GM10248 (cell line): ENCODE results near the gene CIB2.

Experiments
- CTCF ChIA-PET: fragments of 300-600 bp; sonication (Branson Sonifier 250); formaldehyde crosslinking; extraction: SDS; loops from one replicate; lab custom pipeline; 2021; ENCODE audit warnings: antibody characterized with exemption; lab: Yijun Ruan, JAX
- POLR2A ChIA-PET: fragments of 350-650 bp; sonication (Branson Sonifier 250); formaldehyde crosslinking; extraction: SDS; loops from one replicate; lab custom pipeline; 2020; ENCODE audit warnings: antibody characterized with exemption; lab: Yijun Ruan, JAX
- DNase-seq: peaks from one replicate; pipeline ENCODE4 v3.0.0; 2012; ENCODE audit errors: extremely low spot score
- CTCF ChIP-seq: IDR thresholded peaks from 2 replicates; pipeline ENCODE4 v1.5.1; 2012; ENCODE audit warnings: mild to moderate bottlenecking, low read depth; ENCODE audit errors: extremely low read depth, missing control alignments, control extremely low read depth

Gene CIB2

GRCh38 chr15:78067328-78068228 is 63.7 kb downstream of the CIB2 start:
- no peak for TF ChIP-seq CTCF
- CTCF ChIA-PET, result interaction anchor here (0.8 to 4.8 kb wide), 20 partner anchors 8 to 172 kb away, joined by 3 to 20 read pairs (median 3); partner anchors contain the start of gene CIB2
- DNase-seq, result no peak

GRCh38 chr15:78065973-78066946 is 65.0 kb downstream of the CIB2 start:
- POLR2A ChIA-PET, result no interaction called here
- peak; percentile 71 for DNase-seq
- no peak for TF ChIP-seq CTCF
- CTCF ChIA-PET, result interaction anchor here (0.6 to 4.8 kb wide), 9 partner anchors 8 to 42 kb away, joined by 3 to 20 read pairs (median 4); no protein-coding TSS in a partner anchor

More at GRCh38 chr15:78067328-78068228, 63.7 kb downstream of the CIB2 start:
- POLR2A ChIA-PET, result no interaction called here

- ChIA-PET CTCF (interaction anchor here (0.8 to 1.0 kb wide), 4 partner anchors 9 to 18 kb away, joined by 3 to 4 read pairs (median 4); no protein-coding TSS in a partner anchor), POLR2A (no interaction called here)
- no peak for DNase-seq
- TF ChIP-seq CTCF, result no peak
Measured at GRCh38 chr15:78065284-78065872, 65.9 kb downstream of the CIB2 start.

GRCh38 chr15:78064544-78064943 is 66.7 kb downstream of the CIB2 start:
- POLR2A ChIA-PET, result no interaction called here
- DNase-seq, result no peak
- TF ChIP-seq CTCF, result no peak
- CTCF ChIA-PET, result no interaction called here

GRCh38 chr15:78063970-78064385 is 67.3 kb downstream of the CIB2 start:
- no peak for DNase-seq
- ChIA-PET CTCF (interaction anchor here (1.1 to 2.4 kb wide), 3 partner anchors 12 to 29 kb away, joined by 3 to 13 read pairs (median 12); no protein-coding TSS in a partner anchor), POLR2A (no interaction called here)
- no peak for TF ChIP-seq CTCF

- TF ChIP-seq CTCF, result no peak
- ChIA-PET POLR2A (no interaction called here), CTCF (interaction anchor here (0.9 to 2.4 kb wide), 6 partner anchors 12 to 153 kb away, joined by 3 to 13 read pairs (median 4); no protein-coding TSS in a partner anchor)
- no peak for DNase-seq
Measured at GRCh38 chr15:78063217-78063616, 68.0 kb downstream of the CIB2 start.
